Measurements from ENCODE around the gene TBX18. TPM values are rescaled to one million over a fixed set of nuclear protein-coding genes. Genes with fewer than 3 reads are reported as not detected.

The TBX18 gene
- total RNA-seq, 2 donors from 2014 or later = not detected

- Mint-ChIP-seq H3K36me3 (ENCODE audit: low read depth) (peaks cover 5% of the 10 kb centered on the region), H3K27ac (no peak overlapping the region), H3K4me1 (no peaks in the 10 kb centered on the region), H3K9me3 (peaks cover 3% of the 10 kb centered on the region), H3K4me3 (no peak overlapping the region), H3K27me3 (peaks cover 63% of the 10 kb centered on the region)
- ATAC-seq (replicated peaks) = no peak
Measured at GRCh38 chr6:84767526-84768201, 3.3 kb upstream of the TBX18 start.

DNA sequence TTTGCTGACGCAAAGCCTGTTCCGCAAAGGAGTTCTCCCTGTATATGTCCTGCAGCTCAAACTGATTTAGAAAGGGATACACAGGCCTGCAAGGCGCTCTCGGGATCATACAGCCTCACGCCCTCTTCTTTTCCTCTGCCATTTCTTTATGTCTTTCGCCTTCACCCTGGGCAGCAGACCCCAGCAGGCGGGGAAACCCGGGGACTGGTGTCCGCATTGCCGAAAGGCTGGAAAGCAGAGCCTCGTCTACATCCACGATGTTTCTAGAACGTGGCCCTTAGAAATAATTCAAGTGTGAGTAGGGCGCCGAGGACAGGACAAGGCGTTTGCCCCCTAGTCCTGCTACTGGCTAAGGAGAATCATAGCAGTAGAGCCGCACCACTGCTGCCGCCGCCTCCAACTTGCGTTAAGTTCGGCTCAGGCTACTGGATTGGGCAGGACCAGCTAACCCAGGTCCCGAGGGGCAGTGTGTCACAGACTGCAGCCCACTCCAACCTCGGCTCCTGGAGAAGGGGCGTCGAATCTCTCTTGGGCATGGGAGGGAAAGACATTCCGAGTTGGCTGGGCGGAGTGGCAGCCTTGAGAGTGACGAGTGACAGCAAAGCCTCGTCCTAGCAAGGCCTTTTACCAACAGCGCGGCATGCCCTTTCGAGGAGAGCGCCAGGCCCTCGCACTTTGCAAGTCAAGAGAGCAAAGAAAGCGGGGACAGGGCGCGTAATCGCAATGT is 2.6 kb upstream of the TBX18 start:
- Mint-ChIP-seq H3K27ac (no peak overlapping the region), H3K9me3 (peaks cover 3% of the 10 kb centered on the region), H3K27me3 (peaks cover 62% of the 10 kb centered on the region), H3K4me1 (no peaks in the 10 kb centered on the region), H3K36me3 (ENCODE audit: low read depth) (peaks cover 5% of the 10 kb centered on the region), H3K4me3 (no peak overlapping the region)
- no peak for ATAC-seq (replicated peaks)

DNA sequence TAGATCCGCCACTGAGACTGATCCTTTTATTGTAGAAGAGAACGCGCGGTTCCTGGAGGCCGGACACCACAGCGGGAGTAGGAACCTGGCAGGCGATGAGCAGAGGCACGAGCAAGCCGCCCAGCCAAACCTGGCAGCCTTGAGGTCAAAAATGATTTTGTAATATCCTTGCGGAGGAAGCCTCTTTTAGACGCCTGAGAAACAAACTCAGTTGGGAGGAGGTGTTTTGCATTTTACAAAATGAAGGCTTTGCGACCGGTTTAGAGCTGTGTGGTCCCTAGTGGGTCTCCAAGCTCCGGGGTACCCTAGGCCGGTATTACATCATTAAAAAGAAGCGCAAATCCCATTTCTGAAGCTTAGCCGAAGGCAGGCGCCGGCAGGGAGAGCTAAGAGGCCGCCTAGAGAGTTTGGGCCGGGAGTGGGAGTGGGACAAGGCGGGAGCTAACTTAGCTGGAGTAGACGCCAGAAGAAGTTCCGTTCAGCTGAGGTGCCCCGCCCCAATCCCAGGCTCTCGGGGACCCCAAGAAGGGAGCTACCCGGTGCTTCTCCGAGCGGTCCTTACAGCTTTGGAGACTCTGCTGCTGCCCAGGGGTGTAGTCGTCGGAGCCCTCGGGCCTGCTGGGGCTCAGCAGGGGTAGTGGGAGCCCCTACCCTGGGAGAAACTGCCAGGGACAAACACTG is 1.9 kb upstream of the TBX18 start:
- Mint-ChIP-seq H3K4me1 (no peaks in the 10 kb centered on the region), H3K9me3 (peaks cover 3% of the 10 kb centered on the region), H3K4me3 (no peak overlapping the region), H3K36me3 (ENCODE audit: low read depth) (peaks cover 5% of the 10 kb centered on the region), H3K27me3 (peaks cover 58% of the 10 kb centered on the region), H3K27ac (no peak overlapping the region)
- ATAC-seq (replicated peaks) = no peak

- Mint-ChIP-seq H3K27ac (no peak overlapping the region), H3K36me3 (ENCODE audit: low read depth) (peaks cover 5% of the 10 kb centered on the region), H3K4me3 (peak overlapping the region; percentile 38), H3K9me3 (peaks cover 3% of the 10 kb centered on the region), H3K27me3 (peaks cover 53% of the 10 kb centered on the region), H3K4me1 (no peaks in the 10 kb centered on the region)
- no peak for ATAC-seq (replicated peaks)
Measured at GRCh38 chr6:84763886-84764331, 489 bp downstream of the TBX18 start.

DNA sequence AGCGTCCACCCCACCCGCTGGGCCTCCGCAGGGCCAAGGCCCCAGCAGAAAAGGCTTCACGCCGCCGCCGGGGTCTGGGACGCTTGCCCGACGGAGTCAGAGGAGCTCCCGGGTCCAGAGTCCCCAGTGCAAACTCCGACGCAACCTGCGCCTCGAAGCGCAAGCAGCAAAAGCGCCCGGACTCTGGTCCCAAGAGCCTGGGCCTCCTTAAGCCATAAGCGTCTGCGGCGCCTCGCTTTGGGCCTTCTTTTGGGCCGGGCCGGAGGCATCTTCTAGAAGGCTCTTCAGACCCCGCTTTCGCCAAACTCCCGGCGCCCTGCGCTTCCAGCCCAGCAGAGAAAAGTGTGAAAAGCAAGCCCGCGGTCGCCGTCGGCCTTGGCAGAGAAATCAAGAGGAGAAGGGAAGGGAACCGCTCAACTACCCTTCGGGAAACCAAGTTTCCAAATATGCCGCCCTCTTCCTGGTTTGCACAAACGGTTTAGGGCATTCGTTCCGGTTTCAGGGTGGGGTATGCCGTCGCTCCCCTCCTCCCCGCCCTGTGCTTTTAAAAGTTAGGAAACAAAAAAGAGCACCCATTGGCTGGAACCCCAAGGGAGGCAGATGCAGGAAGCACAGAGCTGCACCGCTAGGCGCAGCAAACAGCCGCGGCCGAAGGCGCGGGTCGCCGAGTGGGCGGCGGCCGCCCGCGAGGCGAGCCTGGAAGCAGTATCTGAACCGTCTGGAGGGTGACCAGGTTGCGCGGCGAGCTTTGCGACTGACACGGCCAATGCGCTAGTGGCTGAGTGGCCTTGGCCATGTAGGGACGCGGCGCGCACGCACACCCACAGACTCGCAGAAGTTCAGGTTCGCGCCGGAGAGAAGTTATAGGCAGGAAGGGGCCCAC is 1.2 kb downstream of the TBX18 start:
- H3K36me3 Mint-ChIP-seq (ENCODE audit: low read depth) = peaks cover 5% of the 10 kb centered on the region
- no peaks in the 10 kb centered on the region for H3K4me1 Mint-ChIP-seq
- H3K9me3 Mint-ChIP-seq = peaks cover 3% of the 10 kb centered on the region
- H3K27ac Mint-ChIP-seq = no peak overlapping the region
- no peak for ATAC-seq (replicated peaks)
- H3K4me3 Mint-ChIP-seq = no peak overlapping the region
- H3K27me3 Mint-ChIP-seq = peaks cover 48% of the 10 kb centered on the region

DNA sequence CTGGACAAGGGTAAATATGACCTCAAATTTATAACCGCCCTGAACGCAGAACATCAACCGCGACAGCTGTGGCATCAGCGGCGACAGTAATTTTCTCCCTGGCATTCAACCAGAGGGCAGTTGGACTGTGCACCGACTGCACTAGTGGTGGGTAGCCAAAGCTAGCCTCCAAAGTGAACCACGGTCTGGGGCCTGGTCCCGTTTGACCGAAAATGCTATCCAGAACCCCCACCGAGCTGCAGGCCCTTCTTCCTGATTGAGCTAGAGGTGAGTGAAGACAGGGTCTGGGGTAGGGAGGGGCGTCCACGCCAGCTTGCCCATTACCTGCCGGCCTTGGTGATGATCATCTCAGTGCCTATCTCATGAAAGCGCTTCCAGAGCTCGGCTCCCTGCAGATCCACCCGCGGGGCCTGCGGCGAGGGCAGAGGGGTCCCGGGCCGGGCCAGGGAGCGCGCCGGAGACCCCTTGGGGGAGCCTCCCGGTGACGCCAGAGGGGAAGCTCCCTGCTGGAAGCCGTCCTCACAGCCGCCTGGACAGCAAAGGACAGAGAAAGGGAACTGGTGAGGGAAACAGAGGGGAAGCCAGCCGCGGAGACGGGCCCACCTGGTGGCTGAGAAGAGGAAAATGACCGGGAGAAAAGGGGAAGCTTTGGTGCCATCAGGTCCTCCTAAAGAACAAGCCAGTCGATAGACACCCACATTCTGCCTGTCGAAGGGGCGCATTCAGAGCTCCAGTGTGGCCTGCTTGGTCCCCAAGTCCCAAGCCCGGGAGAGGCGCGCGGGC is 2.0 kb downstream of the TBX18 start:
- Mint-ChIP-seq H3K27ac (no peak overlapping the region), H3K27me3 (peaks cover 40% of the 10 kb centered on the region), H3K4me1 (no peaks in the 10 kb centered on the region)

DNA sequence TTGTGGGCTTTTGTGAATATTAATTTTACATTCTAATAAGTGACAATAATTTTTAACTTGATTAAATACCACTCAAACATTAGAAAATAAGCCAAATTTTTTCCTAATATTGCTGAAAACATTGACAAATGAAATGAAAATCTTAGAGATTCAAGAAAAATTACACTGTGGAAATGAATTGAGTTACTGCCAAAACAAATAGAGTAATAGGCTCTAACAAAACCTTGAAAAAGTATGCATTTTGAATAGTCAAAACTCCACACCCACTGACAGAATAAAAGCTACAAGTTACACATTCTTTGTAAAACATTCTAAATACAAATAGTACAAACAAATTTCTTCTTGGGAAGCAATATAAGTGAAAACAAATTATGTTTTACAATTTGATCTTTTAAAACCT is 5.9 kb downstream of the TBX18 start:
- ATAC-seq (replicated peaks) = no peak
- Mint-ChIP-seq H3K9me3 (no peaks in the 10 kb centered on the region), H3K4me3 (no peak overlapping the region), H3K27me3 (peaks cover 22% of the 10 kb centered on the region), H3K4me1 (no peaks in the 10 kb centered on the region), H3K27ac (no peak overlapping the region), H3K36me3 (ENCODE audit: low read depth) (no peaks in the 10 kb centered on the region)

More for the DNA sequence above, 2.0 kb downstream of the TBX18 start:
- H3K4me3 Mint-ChIP-seq = no peak overlapping the region
- H3K9me3 Mint-ChIP-seq = no peaks in the 10 kb centered on the region
- ATAC-seq (replicated peaks) = no peak
- peaks cover 5% of the 10 kb centered on the region for H3K36me3 Mint-ChIP-seq (ENCODE audit: low read depth)

- Mint-ChIP-seq H3K9me3 (no peaks in the 10 kb centered on the region), H3K36me3 (ENCODE audit: low read depth) (no peaks in the 10 kb centered on the region), H3K27me3 (peaks cover 15% of the 10 kb centered on the region), H3K4me1 (no peaks in the 10 kb centered on the region), H3K27ac (no peak overlapping the region), H3K4me3 (no peak overlapping the region)
- ATAC-seq (replicated peaks) = no peak
Measured at GRCh38 chr6:84756877-84757276, 7.5 kb downstream of the TBX18 start.

DNA sequence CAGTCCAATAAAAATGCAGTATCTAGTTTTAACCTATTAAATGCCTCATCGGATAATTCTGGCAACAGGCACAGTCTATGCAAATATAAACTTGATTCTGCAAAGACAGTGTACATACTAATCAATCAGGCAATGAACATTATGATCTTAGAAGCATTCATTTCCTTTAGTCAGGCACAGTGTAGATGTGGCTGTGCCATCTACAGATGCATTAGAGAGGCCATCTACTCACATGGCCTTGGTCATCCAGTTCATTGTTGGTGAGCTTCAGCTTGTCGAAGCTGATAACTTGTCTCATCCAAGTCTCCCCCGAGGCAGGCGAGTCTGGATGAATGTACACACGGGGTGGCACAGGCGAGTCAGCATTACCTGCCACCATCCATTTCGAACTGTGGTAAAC is 7.9 kb downstream of the TBX18 start:
- Mint-ChIP-seq H3K4me3 (no peak overlapping the region), H3K27me3 (peaks cover 13% of the 10 kb centered on the region), H3K27ac (no peak overlapping the region), H3K36me3 (ENCODE audit: low read depth) (no peaks in the 10 kb centered on the region), H3K9me3 (no peaks in the 10 kb centered on the region), H3K4me1 (no peaks in the 10 kb centered on the region)
- ATAC-seq (replicated peaks) = no peak

- Mint-ChIP-seq H3K4me3 (no peak overlapping the region), H3K36me3 (ENCODE audit: low read depth) (no peaks in the 10 kb centered on the region), H3K27ac (no peak overlapping the region)
Measured at GRCh38 chr6:84753173-84753572, 11.2 kb downstream of the TBX18 start.

GRCh38 chr6:84752118-84752850 is 12.1 kb downstream of the TBX18 start:
- peaks cover 3% of the 10 kb centered on the region for H3K27me3 Mint-ChIP-seq
- H3K9me3 Mint-ChIP-seq = no peaks in the 10 kb centered on the region
- H3K4me3 Mint-ChIP-seq = no peak overlapping the region
- no peak for ATAC-seq (replicated peaks)
- no peaks in the 10 kb centered on the region for H3K36me3 Mint-ChIP-seq (ENCODE audit: low read depth)
- no peak overlapping the region for H3K27ac Mint-ChIP-seq
- H3K4me1 Mint-ChIP-seq = no peaks in the 10 kb centered on the region

More at GRCh38 chr6:84753173-84753572, 11.2 kb downstream of the TBX18 start:
- peaks cover 3% of the 10 kb centered on the region for H3K27me3 Mint-ChIP-seq
- no peaks in the 10 kb centered on the region for H3K4me1 Mint-ChIP-seq
- no peak for ATAC-seq (replicated peaks)
- no peaks in the 10 kb centered on the region for H3K9me3 Mint-ChIP-seq

DNA sequence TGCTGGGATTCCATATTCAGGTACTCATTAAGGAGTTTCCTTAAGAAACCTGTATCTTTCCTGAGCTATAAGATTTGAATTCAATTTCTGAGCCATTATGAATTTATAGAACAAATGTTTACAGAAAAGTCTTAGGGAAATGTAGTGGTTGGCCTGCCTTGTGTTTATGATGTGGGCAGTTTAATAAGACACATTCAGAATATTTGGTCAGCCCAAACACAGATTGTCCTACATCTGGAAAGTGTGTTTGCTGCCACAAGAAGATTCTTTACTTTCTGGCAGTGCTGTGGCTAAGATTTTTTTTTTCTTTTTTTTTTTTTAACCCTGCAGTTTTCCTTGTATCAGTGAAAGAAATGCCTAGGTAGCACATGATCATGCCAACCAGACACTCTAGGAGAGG is 15.2 kb downstream of the TBX18 start:
- no peak overlapping the region for H3K27ac Mint-ChIP-seq
- H3K4me1 Mint-ChIP-seq = no peaks in the 10 kb centered on the region
- H3K4me3 Mint-ChIP-seq = no peak overlapping the region
- peaks cover 1% of the 10 kb centered on the region for H3K27me3 Mint-ChIP-seq
- H3K36me3 Mint-ChIP-seq (ENCODE audit: low read depth) = no peaks in the 10 kb centered on the region
- H3K9me3 Mint-ChIP-seq = no peaks in the 10 kb centered on the region
- no peak for ATAC-seq (replicated peaks)

DNA sequence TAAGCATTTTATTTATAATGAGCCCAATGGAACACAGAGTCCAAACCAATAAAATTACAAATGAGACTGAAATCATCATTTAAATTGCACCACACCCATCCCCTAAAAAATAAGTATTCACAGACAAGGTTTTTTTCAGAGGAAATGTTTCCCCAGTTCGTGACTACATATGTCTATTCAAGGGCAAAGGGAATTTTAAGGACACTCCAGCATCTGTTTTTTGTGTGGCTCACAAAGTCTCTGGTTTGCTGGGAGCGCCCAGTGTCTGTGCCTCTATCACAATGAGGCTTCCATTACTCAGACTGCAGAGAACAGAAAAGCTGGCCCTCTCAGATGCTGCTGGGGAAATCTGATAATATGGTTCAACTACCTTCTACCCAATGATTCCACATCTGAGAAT is 16.0 kb downstream of the TBX18 start:
- no peak for ATAC-seq (replicated peaks)
- no peaks in the 10 kb centered on the region for H3K4me1 Mint-ChIP-seq
- no peak overlapping the region for H3K4me3 Mint-ChIP-seq
- no peaks in the 10 kb centered on the region for H3K9me3 Mint-ChIP-seq
- H3K27me3 Mint-ChIP-seq = no peaks in the 10 kb centered on the region
- H3K27ac Mint-ChIP-seq = no peak overlapping the region
- H3K36me3 Mint-ChIP-seq (ENCODE audit: low read depth) = no peaks in the 10 kb centered on the region
